GM12865 (cell line): Measurements from ENCODE around the gene TTYH3.

Source experiments
- DNase-seq: peaks from one replicate; pipeline ENCODE4 v3.0.0; 2010; ENCODE audit warnings: low read depth
- H3K4me3 ChIP-seq: 2 replicates; pipeline ENCODE4 v1.5.1; 2011; ENCODE audit warnings: mild to moderate bottlenecking, low read depth, low read length, control low read depth
- CTCF ChIP-seq: IDR thresholded peaks from 2 replicates; pipeline ENCODE4 v1.5.1; 2011; ENCODE audit warnings: low read length, control low read depth, low read depth, inconsistent platforms; ENCODE audit not compliant: insufficient read depth; ENCODE audit errors: missing control alignments

Gene TTYH3

GRCh38 chr7:2698581-2699288 is 66.9 kb downstream of the TTYH3 start:
- no peak for TF ChIP-seq CTCF
- peak; percentile 98 for DNase-seq
- H3K4me3 ChIP-seq = peak overlapping the region; percentile 31; the same call in 1 of the 2 replicates

- H3K4me3 ChIP-seq = peak overlapping the region; percentile 31
- TF ChIP-seq CTCF = no peak
- no peak for DNase-seq
Observed at GRCh38 chr7:2699289-2699620, 67.5 kb downstream of the TTYH3 start.

DNA sequence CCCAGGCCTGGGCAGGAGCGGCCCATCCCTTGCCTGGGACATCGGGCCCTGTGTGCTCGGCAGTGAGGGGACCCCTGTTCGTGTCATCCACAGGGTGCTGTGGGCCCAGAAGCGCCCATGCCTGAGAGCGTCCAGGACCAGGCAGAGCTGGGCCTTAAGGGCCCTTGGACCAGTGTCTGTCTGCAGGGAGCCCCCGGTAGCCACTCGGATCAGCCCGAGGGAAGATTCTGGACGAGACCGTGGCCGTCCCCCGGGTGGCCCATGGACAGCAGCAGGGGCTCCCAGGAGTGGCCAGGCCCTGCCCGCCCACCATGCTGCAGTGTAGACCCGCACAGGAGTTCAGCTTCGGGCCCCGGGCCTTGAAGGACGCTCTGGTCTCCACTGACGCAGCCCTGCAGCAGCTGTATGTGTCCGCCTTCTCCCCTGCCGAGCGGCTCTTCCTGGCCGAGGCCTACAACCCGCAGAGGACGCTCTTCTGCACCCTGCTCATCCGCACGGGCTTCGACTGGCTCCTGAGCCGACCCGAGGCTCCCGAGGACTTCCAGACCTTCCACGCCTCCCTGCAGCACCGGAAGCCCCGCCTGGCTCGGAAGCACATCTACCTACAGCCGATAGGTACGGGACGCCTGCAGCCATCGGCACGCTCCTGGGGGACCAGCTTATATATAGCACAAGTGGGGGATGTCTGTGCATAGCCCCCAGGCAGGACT is 68.5 kb downstream of the TTYH3 start:
- no peak for DNase-seq
- TF ChIP-seq CTCF = no peak
- no peak overlapping the region for H3K4me3 ChIP-seq

DNA sequence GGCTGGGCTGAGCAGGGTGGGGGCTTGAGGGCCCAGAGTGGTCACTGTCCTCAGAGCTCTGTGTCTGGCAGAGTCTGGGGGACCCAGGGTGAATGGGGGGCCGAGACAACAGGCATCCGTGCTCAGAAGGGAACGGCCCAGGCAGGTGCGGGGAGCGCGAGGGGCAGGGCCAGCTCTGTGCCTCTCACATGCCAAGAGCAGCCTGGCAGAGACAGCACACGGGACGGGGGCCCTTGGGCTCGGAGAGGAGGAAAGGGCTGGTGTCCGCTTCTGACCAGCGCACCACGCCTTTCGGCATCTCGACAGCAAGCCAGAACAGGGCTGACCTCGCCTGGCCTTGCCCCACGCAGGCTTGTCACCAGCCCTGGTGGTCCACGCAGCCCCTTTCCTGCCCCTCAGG is 69.6 kb downstream of the TTYH3 start:
- no peak overlapping the region for H3K4me3 ChIP-seq
- no peak for TF ChIP-seq CTCF
- DNase-seq = no peak

DNA sequence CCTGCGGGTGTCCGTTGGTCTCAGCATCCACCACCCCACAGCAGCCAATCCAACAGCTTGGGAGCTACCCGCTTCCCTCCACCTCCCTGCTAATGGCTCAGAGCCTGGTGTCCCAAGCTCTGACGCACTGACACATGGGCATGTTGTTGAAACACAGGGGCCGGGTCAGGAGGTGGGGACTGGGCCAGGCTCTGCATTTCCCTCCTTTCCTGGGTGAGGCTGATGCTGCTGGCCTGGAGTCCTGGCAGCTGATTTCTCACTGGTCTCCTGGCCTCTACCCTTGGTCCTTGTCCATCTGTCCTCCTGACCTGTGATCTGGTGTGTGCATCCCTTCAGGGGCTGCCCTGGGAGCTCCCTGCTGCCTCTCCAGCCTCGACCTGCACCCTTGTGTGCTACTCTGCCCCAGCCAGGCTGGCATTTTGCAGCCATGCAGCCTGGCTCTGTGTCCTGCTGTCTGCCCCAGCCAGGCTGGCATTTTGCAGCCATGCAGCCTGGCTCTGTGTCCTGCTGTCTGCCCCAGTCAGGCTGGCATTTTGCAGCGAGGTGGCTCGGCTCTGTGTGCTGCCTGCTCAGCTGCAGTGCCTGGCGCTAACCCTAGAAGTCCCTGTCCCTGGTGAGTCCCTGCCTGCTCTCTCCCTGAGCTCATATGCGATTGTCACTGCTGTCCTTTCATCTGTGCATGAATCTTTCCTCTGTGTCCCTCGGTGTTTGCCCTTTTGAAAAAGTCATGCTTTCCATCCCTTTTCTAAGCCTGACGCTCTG is 70.2 kb downstream of the TTYH3 start:
- H3K4me3 ChIP-seq = no peak overlapping the region
- no peak for DNase-seq
- no peak for TF ChIP-seq CTCF

DNA sequence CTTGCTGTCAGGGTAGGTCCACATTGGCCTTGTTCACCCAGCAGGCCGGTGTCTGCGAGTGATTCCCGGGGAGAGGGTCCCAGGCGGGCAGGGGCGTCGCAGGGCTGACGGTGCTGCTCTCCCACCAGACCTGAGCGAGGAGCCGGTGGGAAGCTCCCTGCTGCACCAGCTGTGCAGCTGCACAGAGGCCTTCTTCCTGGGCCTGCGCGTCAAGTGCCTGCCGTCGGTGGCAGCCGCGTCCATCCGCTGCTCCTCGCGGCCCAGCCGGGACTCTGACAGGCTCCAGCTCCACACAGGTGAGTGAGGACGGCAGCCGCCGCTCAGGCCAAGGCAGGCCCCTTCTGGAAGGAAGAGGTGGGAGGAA is 70.8 kb downstream of the TTYH3 start:
- DNase-seq = no peak
- no peak overlapping the region for H3K4me3 ChIP-seq
- TF ChIP-seq CTCF = no peak
